Measurements from ENCODE around the gene TACC2.

The TACC2 gene

GRCh38 chr10:121998462-121998861 is 9.5 kb downstream of the TACC2 start:
- no peaks in the 10 kb centered on the region for H3K4me1 ChIP-seq

DNA sequence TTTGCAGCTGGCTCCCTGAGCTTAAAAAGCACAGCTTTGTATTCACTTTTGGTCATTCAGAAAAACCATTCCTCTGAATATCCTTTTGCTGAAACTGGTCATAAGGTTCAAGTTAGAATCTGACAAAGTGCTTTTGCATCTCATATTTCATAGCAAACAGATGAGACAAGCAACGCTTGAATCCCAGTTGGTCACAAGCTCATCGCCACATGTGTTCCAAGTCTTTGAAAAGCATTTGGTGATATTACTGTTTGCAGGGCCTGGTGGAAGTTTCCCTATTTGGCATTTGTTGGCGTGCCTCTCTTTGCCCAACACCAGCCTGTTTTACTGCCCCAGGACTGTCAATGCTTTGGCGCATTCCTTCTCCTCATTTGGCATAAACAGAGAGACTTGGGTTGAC is 10.3 kb downstream of the TACC2 start:
- H3K9me3 ChIP-seq = no peaks in the 10 kb centered on the region; the same call in 1 of the 2 replicates
- no peak overlapping the region for H3K4me3 ChIP-seq (ENCODE audit: low read depth, low read length)
- no peaks in the 10 kb centered on the region for H3K36me3 ChIP-seq
- H3K4me1 ChIP-seq = no peaks in the 10 kb centered on the region
- no peak for DNase-seq
- no peaks in the 10 kb centered on the region for H3K27me3 ChIP-seq
- TF ChIP-seq, protein P1, sequence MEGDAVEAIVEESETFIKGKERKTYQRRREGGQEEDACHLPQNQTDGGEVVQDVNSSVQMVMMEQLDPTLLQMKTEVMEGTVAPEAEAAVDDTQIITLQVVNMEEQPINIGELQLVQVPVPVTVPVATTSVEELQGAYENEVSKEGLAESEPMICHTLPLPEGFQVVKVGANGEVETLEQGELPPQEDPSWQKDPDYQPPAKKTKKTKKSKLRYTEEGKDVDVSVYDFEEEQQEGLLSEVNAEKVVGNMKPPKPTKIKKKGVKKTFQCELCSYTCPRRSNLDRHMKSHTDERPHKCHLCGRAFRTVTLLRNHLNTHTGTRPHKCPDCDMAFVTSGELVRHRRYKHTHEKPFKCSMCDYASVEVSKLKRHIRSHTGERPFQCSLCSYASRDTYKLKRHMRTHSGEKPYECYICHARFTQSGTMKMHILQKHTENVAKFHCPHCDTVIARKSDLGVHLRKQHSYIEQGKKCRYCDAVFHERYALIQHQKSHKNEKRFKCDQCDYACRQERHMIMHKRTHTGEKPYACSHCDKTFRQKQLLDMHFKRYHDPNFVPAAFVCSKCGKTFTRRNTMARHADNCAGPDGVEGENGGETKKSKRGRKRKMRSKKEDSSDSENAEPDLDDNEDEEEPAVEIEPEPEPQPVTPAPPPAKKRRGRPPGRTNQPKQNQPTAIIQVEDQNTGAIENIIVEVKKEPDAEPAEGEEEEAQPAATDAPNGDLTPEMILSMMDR (IDR thresholded peaks at IDR 0.05; ENCODE audit: low read depth, low read length) = no peak

More at GRCh38 chr10:121998462-121998861, 9.5 kb downstream of the TACC2 start:
- TF ChIP-seq, protein P1 (IDR thresholded peaks at IDR 0.05; ENCODE audit: low read depth, low read length) = no peak
- no peaks in the 10 kb centered on the region; the same call in 1 of the 2 replicates for H3K9me3 ChIP-seq
- H3K4me3 ChIP-seq (ENCODE audit: low read depth, low read length) = no peak overlapping the region
- no peaks in the 10 kb centered on the region for H3K36me3 ChIP-seq
- no peaks in the 10 kb centered on the region for H3K27me3 ChIP-seq
- DNase-seq = no peak

- Histone ChIP-seq H3K4me1 (no peaks in the 10 kb centered on the region), H3K4me3 (ENCODE audit: low read depth, low read length) (no peak overlapping the region), H3K9me3 (no peaks in the 10 kb centered on the region; the same call in 1 of the 2 replicates), H3K27me3 (no peaks in the 10 kb centered on the region), H3K36me3 (no peaks in the 10 kb centered on the region)
- no peak for DNase-seq
- TF ChIP-seq, protein P1 (IDR thresholded peaks at IDR 0.05; ENCODE audit: low read depth, low read length) = no peak
Measured at GRCh38 chr10:122001698-122002097, 12.7 kb downstream of the TACC2 start.

DNA sequence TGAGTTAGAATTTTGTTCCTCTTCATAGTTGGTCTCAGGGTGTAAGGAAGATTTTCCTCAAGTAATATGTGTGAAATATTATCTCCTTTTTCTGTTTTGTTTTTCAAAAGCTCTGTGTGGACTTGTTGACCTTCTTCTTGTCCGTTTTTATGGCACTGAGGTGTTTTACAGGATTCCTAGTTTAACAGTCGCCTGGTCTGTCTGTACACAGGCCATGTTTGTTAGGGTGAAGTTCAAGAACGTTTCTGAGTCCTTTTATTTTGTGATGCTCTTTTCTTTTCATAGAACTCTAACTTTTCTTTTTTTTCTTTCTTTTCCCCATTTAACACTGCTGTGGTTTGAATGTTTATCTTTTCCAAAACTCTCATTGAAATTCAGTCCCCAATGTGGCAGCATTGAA is 18.5 kb downstream of the TACC2 start:
- H3K4me3 ChIP-seq (ENCODE audit: low read depth, low read length) = no peak overlapping the region
- H3K27me3 ChIP-seq = no peaks in the 10 kb centered on the region
- no peaks in the 10 kb centered on the region for H3K36me3 ChIP-seq
- no peaks in the 10 kb centered on the region for H3K9me3 ChIP-seq
- TF ChIP-seq, protein P1 (IDR thresholded peaks at IDR 0.05; ENCODE audit: low read depth, low read length) = no peak
- DNase-seq = no peak
- no peaks in the 10 kb centered on the region for H3K4me1 ChIP-seq

- no peaks in the 10 kb centered on the region for H3K4me1 ChIP-seq
- H3K27me3 ChIP-seq = no peaks in the 10 kb centered on the region
- H3K36me3 ChIP-seq = no peaks in the 10 kb centered on the region
- TF ChIP-seq, protein P1 (IDR thresholded peaks at IDR 0.05; ENCODE audit: low read depth, low read length) = no peak
- no peaks in the 10 kb centered on the region for H3K9me3 ChIP-seq
- H3K4me3 ChIP-seq (ENCODE audit: low read depth, low read length) = no peak overlapping the region
- no peak for DNase-seq
Measured at GRCh38 chr10:122010405-122011050, 21.6 kb downstream of the TACC2 start.

DNA sequence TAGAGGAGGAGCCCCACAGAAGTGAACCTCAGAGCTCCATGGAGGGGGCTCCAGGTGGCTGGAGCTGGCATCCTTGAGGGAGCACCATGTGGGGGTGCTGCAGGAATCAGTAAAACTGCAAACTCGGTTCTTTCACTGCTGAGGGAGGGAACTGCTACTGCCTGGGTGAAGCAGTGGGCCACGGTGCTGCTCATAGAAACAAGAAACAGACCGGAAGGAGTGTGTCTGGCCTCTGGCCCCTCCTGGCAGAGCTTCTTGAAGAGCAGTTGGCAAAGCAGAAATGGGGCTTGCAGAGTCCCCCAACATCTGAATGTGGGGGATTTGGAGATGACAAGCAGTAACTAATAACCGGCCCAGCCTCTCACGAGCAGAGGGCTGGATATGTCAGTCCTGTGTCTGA is 23.8 kb downstream of the TACC2 start:
- DNase-seq = no peak
- TF ChIP-seq, protein P1 (IDR thresholded peaks at IDR 0.05; ENCODE audit: low read depth, low read length) = no peak
- Histone ChIP-seq H3K4me1 (no peaks in the 10 kb centered on the region), H3K27me3 (no peaks in the 10 kb centered on the region), H3K9me3 (no peaks in the 10 kb centered on the region), H3K36me3 (no peaks in the 10 kb centered on the region), H3K4me3 (ENCODE audit: low read depth, low read length) (no peak overlapping the region)

Measured in BE2C (cell line).